ENCODE results near the gene RC3H1.

Gene RC3H1

DNA sequence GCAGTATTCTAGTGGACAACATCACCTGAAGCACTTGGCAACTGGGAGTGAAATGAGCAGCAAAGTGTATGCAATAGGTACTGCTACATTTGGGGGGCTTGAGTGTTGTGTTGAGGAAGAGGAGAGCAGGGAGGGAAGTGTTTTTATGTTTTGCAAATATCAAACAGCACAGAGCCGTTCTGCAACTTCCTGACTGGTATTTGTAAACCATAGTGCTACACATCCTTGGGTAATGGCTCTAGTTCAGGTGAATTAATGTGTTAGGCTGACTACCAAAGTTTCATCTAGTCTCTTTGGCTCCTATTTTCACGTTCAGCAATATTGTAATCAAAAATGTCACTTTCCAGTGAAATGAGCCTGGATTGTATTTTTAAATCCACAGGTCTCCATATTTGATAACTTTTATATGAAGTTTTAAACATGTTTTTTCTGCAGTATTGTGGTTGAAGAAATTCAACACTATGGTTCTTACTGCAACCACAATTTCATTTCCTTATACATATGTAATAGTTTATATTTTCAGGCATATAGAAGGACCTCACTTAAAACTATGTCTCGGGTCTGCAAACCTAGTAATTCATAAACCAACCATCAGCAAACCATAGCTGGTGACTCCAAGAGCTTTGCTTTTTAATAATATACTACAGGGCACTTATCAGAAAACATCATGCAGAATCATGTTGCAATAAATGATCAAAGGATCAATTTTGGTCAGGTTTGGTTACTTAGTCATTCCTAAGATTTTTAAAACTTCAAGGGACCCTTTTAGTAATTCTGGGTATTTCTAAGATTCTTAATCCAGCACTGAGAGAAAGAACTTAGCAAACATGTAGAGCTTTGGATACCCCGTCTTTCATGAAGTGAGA lies 135.2 kb downstream of the RC3H1 start:
- no peak for DNase-seq (ENCODE audit: low read depth)

DNA sequence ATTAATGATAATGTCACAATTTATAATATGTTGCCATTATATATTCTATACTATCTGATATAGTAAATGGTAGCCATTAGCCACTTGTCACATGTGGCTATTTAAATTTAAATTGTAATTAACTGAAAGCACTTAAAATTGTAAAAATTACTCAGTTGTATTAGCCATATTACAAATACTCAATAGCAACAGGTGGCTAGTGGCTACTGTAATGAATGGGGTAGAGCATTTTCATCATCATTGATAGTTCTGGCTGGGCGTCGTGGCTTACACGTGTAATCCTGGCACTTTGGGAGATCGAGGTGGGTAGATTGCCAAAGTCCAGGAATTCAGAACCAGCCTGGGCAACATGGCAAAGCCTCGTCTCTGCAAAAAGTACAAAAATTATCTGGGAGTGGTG lies 137.5 kb downstream of the RC3H1 start:
- no peak for DNase-seq (ENCODE audit: low read depth)

All from CMK (cell line).